IMR-90 (cell line): Measurements from ENCODE around the gene CTNS. TPM values are rescaled to one million over a fixed set of nuclear protein-coding genes. Genes with fewer than 3 reads are reported as not detected.

ENCODE experiments used
- polyA plus RNA-seq, 3 experiments: library from polyadenylated mRNA; depleted of rRNA; stranded (reverse); fragments of >200 nt; gene quantifications; 2 replicates each; pipeline ENCODE4 v1.2.3, GENCODE V29; 2012; ENCODE audit warnings: low replicate concordance in 1 of 3
- total RNA-seq: library from RNA; depleted of rRNA; stranded (reverse); fragments of >200 nt; gene quantifications from 2 replicates; pipeline ENCODE4 v1.2.3, GENCODE V29; 2012; rRNA removed

Gene CTNS
- total and polyA plus RNA-seq, 2 of the 4 experiments (the other 2 are of a cell fraction) = 4.7 to 5.3 TPM

Other genes with a start within 250 kb of the CTNS start
- gene OR1E1, start 238.3 kb upstream of the CTNS start, total RNA-seq = not detected in 2 replicates
- gene OR1E1, start 238.3 kb upstream of the CTNS start, polyA plus RNA-seq (2012; rRNA removed) = not detected in 2 replicates
- not detected in 2 replicates for gene OR3A3, start 225.4 kb upstream of the CTNS start, total RNA-seq
- not detected in 2 replicates for gene OR3A3, start 225.4 kb upstream of the CTNS start, polyA plus RNA-seq (2012; rRNA removed)
- gene OR1E2, start 202.9 kb upstream of the CTNS start, total RNA-seq = not detected in 2 replicates
- gene OR1E2, start 202.9 kb upstream of the CTNS start, polyA plus RNA-seq (2012; rRNA removed) = not detected in 2 replicates
- 0.18 and 0.28 TPM in 2 replicates for gene SPATA22, start 164.9 kb upstream of the CTNS start, total RNA-seq
- 0.23 and 0.29 TPM in 2 replicates for gene SPATA22, start 164.9 kb upstream of the CTNS start, polyA plus RNA-seq (2012; rRNA removed)
- not detected in 2 replicates for gene ASPA, start 160.8 kb upstream of the CTNS start, total RNA-seq
- 0.02 TPM in 1 of 2 replicates, not detected in the other for gene ASPA, start 160.8 kb upstream of the CTNS start, polyA plus RNA-seq (2012; rRNA removed)
- gene TRPV3, start 78.9 kb upstream of the CTNS start, total RNA-seq = under 0.01 and 0.18 TPM in 2 replicates
- 0.10 and 0.26 TPM in 2 replicates for gene TRPV3, start 78.9 kb upstream of the CTNS start, polyA plus RNA-seq (2012; rRNA removed)
- gene TRPV1, start 27.3 kb upstream of the CTNS start, total RNA-seq = 0.28 and 0.54 TPM in 2 replicates
- 1.5 and 1.9 TPM in 2 replicates for gene TRPV1, start 27.3 kb upstream of the CTNS start, polyA plus RNA-seq (2012; rRNA removed)
- gene SHPK, start 510 bp upstream of the CTNS start, total RNA-seq = 12.8 and 14.3 TPM in 2 replicates
- 10.7 and 11.1 TPM in 2 replicates for gene SHPK, start 510 bp upstream of the CTNS start, polyA plus RNA-seq (2012; rRNA removed)
- gene TAX1BP3, start 31.8 kb downstream of the CTNS start, total RNA-seq = 146 and 170 TPM in 2 replicates
- 176 and 196 TPM in 2 replicates for gene TAX1BP3, start 31.8 kb downstream of the CTNS start, polyA plus RNA-seq (2012; rRNA removed)
- 10.8 and 10.9 TPM in 2 replicates for gene EMC6, start 32.1 kb downstream of the CTNS start, total RNA-seq
- gene EMC6, start 32.1 kb downstream of the CTNS start, polyA plus RNA-seq (2012; rRNA removed) = 80.5 and 84.4 TPM in 2 replicates
- 1.7 and 1.8 TPM in 2 replicates for gene P2RX5, start 59.4 kb downstream of the CTNS start, total RNA-seq
- 3.5 and 3.7 TPM in 2 replicates for gene P2RX5, start 59.4 kb downstream of the CTNS start, polyA plus RNA-seq (2012; rRNA removed)
- gene HASPIN, start 87.1 kb downstream of the CTNS start, total RNA-seq = 3.9 and 4.3 TPM in 2 replicates
- 1.9 and 2.2 TPM in 2 replicates for gene HASPIN, start 87.1 kb downstream of the CTNS start, polyA plus RNA-seq (2012; rRNA removed)
- gene ITGAE, start 164.4 kb downstream of the CTNS start, total RNA-seq = 47.8 and 54.1 TPM in 2 replicates
- gene ITGAE, start 164.4 kb downstream of the CTNS start, polyA plus RNA-seq (2012; rRNA removed) = 57.8 and 60.8 TPM in 2 replicates
- 10.8 and 15.6 TPM in 2 replicates for gene NCBP3, start 209.5 kb downstream of the CTNS start, total RNA-seq
- gene NCBP3, start 209.5 kb downstream of the CTNS start, polyA plus RNA-seq (2012; rRNA removed) = 13.5 and 21.0 TPM in 2 replicates